ENCODE results near the gene ZNF816. TPM values are rescaled to one million over a fixed set of nuclear protein-coding genes. Genes with fewer than 3 reads are reported as not detected.

The ZNF816 gene
- total RNA-seq, 1 experiment from 2014 or later: 15.3 TPM

DNA sequence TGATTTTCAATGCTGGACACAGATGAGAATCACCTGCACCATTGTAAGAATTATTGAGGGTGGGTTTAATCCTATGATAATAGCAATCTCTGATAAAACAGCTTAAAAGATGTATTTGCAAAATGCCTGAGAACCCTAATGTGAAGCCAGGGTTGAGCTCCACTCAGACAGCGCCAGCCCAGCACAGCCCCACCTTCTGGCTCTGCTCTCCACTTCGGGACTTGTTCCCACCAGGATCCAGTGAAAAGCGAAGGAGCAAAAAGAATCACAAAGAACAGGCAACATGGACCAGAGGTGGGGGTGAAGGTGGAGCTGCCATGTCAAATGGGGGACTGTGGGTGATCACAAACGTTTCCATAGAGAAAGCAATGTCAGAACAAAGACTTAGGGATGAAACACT lies 18.6 kb upstream of the ZNF816 start:
- peak; percentile 38; the same call in 1 of the 2 replicates for ATAC-seq
- Mint-ChIP-seq H3K36me3 (peaks cover 3% of the 10 kb centered on the region; the same call in 1 of the 2 replicates), H3K27me3 (ENCODE audit: low read depth) (no peaks in the 10 kb centered on the region; the same call in 1 of the 2 replicates), H3K9me3 (peaks cover 11% of the 10 kb centered on the region), H3K4me1 (peaks cover 4% of the 10 kb centered on the region), H3K27ac (no peak overlapping the region), H3K4me3 (no peak overlapping the region)
- DNase-seq (ENCODE audit: low spot score): no peak
- ChIA-PET POLR2A (no interaction called here), CTCF (interaction anchor here (0.5 to 2.0 kb wide), 5 partner anchors 8 to 223 kb away, joined by 3 to 6 read pairs (median 3); partner anchors contain the start of gene ZNF816)
- TF ChIP-seq, protein P1, sequence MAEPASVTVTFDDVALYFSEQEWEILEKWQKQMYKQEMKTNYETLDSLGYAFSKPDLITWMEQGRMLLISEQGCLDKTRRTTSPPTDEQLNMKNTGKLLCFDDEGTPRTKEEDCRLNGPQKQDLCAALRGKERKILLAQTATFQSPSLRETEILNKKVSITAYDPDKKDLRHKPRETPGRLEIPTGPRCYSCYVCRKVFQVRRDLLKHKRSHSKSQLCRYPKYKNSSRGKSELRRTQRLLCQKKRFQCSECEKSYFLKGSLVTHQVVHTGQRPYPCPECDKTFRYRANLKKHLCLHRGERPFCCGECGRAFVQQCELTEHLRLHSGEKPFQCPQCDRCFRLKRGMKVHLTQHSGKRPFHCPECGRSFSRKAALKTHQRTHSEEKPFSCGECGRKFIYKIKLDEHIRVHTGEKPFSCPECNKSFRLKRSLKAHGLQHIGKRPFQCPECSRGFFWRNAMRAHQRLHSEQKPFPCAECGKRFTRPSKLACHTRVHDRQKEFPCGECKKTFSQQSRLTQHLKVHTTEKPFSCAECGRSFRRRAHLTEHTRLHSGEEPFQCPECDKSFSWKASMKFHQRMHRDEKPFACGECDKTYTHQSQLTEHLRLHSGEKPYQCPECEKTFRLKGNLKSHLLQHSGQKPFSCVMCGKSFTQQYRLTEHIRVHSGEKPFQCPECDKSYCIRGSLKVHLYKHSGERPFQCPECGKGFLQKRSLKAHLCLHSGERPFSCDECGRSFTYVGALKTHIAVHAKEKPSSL (CRISPR knock-in tag; conservative IDR thresholded peaks at IDR 0.05): no peak
- TF ChIP-seq CBFB (CRISPR knock-in tag; IDR thresholded peaks at IDR 0.05; ENCODE audit: low read depth) (no peak), ZNF138 (CRISPR knock-in tag; conservative IDR thresholded peaks at IDR 0.05) (no peak)
- TF ChIP-seq, protein P2, sequence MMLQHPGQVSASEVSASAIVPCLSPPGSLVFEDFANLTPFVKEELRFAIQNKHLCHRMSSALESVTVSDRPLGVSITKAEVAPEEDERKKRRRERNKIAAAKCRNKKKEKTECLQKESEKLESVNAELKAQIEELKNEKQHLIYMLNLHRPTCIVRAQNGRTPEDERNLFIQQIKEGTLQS (CRISPR knock-in tag; conservative IDR thresholded peaks at IDR 0.05): no peak
- TF ChIP-seq, protein P3, sequence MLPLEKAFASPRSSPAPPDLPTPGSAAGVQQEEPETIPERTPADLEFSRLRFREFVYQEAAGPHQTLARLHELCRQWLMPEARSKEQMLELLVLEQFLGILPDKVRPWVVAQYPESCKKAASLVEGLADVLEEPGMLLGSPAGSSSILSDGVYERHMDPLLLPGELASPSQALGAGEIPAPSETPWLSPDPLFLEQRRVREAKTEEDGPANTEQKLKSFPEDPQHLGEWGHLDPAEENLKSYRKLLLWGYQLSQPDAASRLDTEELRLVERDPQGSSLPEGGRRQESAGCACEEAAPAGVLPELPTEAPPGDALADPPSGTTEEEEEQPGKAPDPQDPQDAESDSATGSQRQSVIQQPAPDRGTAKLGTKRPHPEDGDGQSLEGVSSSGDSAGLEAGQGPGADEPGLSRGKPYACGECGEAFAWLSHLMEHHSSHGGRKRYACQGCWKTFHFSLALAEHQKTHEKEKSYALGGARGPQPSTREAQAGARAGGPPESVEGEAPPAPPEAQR (CRISPR knock-in tag; IDR thresholded peaks at IDR 0.05): no peak

DNA sequence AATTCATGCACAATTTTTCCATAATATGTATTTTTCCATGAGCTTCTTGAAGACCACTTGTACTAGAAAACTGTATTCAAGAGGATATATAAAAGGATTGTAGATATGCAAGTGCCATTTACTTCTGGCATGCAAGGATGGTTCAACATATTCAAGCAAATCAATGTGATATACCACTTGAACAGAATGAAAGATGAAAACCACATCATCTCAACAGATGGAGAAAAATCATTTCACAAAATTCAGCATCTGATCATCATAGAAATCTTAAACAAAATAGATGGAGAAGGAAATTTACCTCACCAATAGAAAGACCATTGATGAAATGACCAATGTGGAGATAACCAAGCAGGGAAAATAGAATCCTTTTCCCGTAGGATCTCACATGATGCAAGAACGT lies 5.1 kb upstream of the ZNF816 start:
- H3K36me3 Mint-ChIP-seq: peaks cover 19% of the 10 kb centered on the region
- H3K9me3 Mint-ChIP-seq: peaks cover 26% of the 10 kb centered on the region
- DNase-seq (ENCODE audit: low spot score) (no peak), ATAC-seq (no peak)
- H3K4me1 Mint-ChIP-seq: peaks cover 12% of the 10 kb centered on the region
- ChIA-PET POLR2A (no interaction called here), CTCF (no interaction called here)
- TF ChIP-seq, protein P4, sequence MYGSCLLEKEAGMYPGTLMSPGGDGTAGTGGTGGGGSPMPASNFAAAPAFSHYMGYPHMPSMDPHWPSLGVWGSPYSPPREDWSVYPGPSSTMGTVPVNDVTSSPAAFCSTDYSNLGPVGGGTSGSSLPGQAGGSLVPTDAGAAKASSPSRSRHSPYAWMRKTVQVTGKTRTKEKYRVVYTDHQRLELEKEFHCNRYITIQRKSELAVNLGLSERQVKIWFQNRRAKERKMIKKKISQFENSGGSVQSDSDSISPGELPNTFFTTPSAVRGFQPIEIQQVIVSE (CRISPR knock-in tag; IDR thresholded peaks at IDR 0.05; ENCODE audit: borderline replicate concordance): no peak
- TF ChIP-seq ZNF396 (CRISPR knock-in tag; IDR thresholded peaks at IDR 0.05; ENCODE audit: borderline replicate concordance) (no peak), FOXP1 (CRISPR knock-in tag; IDR thresholded peaks at IDR 0.05; ENCODE audit: borderline replicate concordance) (no peak), ZNF263 (CRISPR knock-in tag; IDR thresholded peaks at IDR 0.05; ENCODE audit: low read depth) (no peak), PRRX2 (CRISPR knock-in tag; IDR thresholded peaks at IDR 0.05) (no peak), NFATC4 (CRISPR knock-in tag; IDR thresholded peaks at IDR 0.05) (no peak), ZNF317 (CRISPR knock-in tag; IDR thresholded peaks at IDR 0.05; ENCODE audit: borderline replicate concordance, low read depth) (no peak), ZNF219 (CRISPR knock-in tag; IDR thresholded peaks at IDR 0.05; ENCODE audit: borderline replicate concordance) (no peak), MYBL2 (CRISPR knock-in tag; IDR thresholded peaks at IDR 0.05) (no peak)
- TF ChIP-seq, protein P5, sequence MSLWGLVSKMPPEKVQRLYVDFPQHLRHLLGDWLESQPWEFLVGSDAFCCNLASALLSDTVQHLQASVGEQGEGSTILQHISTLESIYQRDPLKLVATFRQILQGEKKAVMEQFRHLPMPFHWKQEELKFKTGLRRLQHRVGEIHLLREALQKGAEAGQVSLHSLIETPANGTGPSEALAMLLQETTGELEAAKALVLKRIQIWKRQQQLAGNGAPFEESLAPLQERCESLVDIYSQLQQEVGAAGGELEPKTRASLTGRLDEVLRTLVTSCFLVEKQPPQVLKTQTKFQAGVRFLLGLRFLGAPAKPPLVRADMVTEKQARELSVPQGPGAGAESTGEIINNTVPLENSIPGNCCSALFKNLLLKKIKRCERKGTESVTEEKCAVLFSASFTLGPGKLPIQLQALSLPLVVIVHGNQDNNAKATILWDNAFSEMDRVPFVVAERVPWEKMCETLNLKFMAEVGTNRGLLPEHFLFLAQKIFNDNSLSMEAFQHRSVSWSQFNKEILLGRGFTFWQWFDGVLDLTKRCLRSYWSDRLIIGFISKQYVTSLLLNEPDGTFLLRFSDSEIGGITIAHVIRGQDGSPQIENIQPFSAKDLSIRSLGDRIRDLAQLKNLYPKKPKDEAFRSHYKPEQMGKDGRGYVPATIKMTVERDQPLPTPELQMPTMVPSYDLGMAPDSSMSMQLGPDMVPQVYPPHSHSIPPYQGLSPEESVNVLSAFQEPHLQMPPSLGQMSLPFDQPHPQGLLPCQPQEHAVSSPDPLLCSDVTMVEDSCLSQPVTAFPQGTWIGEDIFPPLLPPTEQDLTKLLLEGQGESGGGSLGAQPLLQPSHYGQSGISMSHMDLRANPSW (CRISPR knock-in tag; conservative IDR thresholded peaks at IDR 0.05; ENCODE audit: low read depth): no peak
- TF ChIP-seq, protein P6, sequence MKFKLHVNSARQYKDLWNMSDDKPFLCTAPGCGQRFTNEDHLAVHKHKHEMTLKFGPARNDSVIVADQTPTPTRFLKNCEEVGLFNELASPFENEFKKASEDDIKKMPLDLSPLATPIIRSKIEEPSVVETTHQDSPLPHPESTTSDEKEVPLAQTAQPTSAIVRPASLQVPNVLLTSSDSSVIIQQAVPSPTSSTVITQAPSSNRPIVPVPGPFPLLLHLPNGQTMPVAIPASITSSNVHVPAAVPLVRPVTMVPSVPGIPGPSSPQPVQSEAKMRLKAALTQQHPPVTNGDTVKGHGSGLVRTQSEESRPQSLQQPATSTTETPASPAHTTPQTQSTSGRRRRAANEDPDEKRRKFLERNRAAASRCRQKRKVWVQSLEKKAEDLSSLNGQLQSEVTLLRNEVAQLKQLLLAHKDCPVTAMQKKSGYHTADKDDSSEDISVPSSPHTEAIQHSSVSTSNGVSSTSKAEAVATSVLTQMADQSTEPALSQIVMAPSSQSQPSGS (CRISPR knock-in tag; IDR thresholded peaks at IDR 0.05; ENCODE audit: borderline replicate concordance, low read depth): no peak
- TF ChIP-seq, protein P7, sequence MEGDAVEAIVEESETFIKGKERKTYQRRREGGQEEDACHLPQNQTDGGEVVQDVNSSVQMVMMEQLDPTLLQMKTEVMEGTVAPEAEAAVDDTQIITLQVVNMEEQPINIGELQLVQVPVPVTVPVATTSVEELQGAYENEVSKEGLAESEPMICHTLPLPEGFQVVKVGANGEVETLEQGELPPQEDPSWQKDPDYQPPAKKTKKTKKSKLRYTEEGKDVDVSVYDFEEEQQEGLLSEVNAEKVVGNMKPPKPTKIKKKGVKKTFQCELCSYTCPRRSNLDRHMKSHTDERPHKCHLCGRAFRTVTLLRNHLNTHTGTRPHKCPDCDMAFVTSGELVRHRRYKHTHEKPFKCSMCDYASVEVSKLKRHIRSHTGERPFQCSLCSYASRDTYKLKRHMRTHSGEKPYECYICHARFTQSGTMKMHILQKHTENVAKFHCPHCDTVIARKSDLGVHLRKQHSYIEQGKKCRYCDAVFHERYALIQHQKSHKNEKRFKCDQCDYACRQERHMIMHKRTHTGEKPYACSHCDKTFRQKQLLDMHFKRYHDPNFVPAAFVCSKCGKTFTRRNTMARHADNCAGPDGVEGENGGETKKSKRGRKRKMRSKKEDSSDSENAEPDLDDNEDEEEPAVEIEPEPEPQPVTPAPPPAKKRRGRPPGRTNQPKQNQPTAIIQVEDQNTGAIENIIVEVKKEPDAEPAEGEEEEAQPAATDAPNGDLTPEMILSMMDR (IDR thresholded peaks at IDR 0.05): no peak
- H3K27ac Mint-ChIP-seq: no peak overlapping the region
- H3K27me3 Mint-ChIP-seq (ENCODE audit: low read depth): peaks cover 3% of the 10 kb centered on the region; the same call in 1 of the 2 replicates
- H3K4me3 Mint-ChIP-seq: no peak overlapping the region

All from WTC11 (cell line).